ENCODE data around the gene KCNQ1. TPM values are rescaled to one million over a fixed set of nuclear protein-coding genes. Genes with fewer than 3 reads are reported as not detected.

The KCNQ1 gene
- total and polyA plus RNA-seq, 2 donors (not counting 1 experiment from before 2014, with no cell fraction given) = 21.5 to 28.8 TPM

DNA sequence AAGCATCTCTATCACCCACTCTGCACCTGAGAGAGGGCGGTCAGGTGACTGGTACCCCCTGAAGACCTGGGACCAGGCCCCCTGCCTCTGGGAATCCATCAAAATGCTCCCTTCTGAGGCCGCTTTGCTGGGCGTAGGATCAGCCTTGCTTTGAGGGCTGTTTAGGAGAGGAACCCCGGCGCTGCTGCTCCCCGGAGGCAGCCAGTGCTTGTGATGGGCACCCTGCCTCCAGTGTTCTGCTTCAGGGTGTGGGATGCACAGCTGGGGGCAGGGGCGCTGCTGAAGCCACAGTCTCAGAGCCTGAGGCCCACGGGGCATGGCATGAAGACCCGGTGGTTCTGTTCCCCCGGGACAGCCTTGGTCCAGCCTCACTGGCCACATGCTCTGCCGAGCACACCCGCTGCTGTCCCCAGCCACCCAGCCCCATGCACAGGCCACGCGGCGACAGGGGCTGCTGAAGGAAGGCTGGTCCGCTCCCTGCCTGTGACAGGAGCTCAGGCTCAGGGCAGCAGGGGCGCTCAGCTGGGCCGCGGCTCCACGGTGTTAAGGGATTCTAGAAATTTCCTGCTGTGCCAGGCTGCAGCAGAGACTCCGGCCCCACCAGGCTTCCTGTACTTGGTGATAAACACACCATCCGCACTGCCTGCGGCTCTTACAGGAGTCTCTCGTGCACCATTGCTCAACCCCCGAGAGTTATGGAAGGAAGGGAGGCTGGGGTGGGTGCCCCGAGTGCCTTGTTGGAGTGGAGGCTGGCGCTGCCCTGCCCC, 91.0 kb downstream of the KCNQ1 start:
- Mint-ChIP-seq H3K9me3 (ENCODE audit: insufficient read depth) (no peaks in the 10 kb centered on the region), H3K27ac (no peak overlapping the region), H3K4me1 (peaks cover 17% of the 10 kb centered on the region), H3K27me3 (no peaks in the 10 kb centered on the region), H3K4me3 (no peak overlapping the region)
- H3K9me3 ChIP-seq (ENCODE audit: control extremely low read depth in 1 of 3, control insufficient read depth in 2 of 3, insufficient read depth in 1 of 3, low read length in 2 of 3) = no peaks in the 10 kb centered on the region
- no peak overlapping the region for H2AFZ ChIP-seq (ENCODE audit: insufficient read depth, low read depth, low read length, poor library complexity, severe bottlenecking)
- ATAC-seq (ENCODE audit: low read depth) = no peak
- TF ChIP-seq EZH2 (IDR thresholded peaks at IDR 0.05; ENCODE audit: borderline replicate concordance, insufficient read depth, low read depth, low read length, poor library complexity, severe bottlenecking) = no peak
- TF ChIP-seq, protein P1, sequence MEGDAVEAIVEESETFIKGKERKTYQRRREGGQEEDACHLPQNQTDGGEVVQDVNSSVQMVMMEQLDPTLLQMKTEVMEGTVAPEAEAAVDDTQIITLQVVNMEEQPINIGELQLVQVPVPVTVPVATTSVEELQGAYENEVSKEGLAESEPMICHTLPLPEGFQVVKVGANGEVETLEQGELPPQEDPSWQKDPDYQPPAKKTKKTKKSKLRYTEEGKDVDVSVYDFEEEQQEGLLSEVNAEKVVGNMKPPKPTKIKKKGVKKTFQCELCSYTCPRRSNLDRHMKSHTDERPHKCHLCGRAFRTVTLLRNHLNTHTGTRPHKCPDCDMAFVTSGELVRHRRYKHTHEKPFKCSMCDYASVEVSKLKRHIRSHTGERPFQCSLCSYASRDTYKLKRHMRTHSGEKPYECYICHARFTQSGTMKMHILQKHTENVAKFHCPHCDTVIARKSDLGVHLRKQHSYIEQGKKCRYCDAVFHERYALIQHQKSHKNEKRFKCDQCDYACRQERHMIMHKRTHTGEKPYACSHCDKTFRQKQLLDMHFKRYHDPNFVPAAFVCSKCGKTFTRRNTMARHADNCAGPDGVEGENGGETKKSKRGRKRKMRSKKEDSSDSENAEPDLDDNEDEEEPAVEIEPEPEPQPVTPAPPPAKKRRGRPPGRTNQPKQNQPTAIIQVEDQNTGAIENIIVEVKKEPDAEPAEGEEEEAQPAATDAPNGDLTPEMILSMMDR (IDR thresholded peaks at IDR 0.05) = no peak
- intact Hi-C loops (cut with micrococcal nuclease) = no loop called here
- H3K27ac ChIP-seq (ENCODE audit: low read length in 2 of 2) = no peak overlapping the region
- WGBS (ENCODE audit: insufficient coverage) = 68% methylated on average over 27 of the region's 27 CpGs
- peaks cover 0 to under 1% of the 10 kb centered on the region in 2 experiments for H3K36me3 ChIP-seq (replicated peaks in 1 of 2; ENCODE audit: control extremely low read depth in 1 of 2, control insufficient read depth in 1 of 2, extremely low read depth in 1 of 2, insufficient read depth in 2 of 2, low read length in 1 of 2)
- no peak overlapping the region for H3K4me3 ChIP-seq (ENCODE audit: control extremely low read depth in 1 of 5, extremely low read depth in 1 of 5, insufficient read depth in 1 of 5, low read depth in 2 of 5, low read length in 4 of 5)
- peaks cover 19 to 21% of the 10 kb centered on the region in 2 donors for H3K4me1 ChIP-seq (ENCODE audit: control insufficient read depth in 2 of 2, insufficient read depth in 2 of 2, low read length in 2 of 2)
- peaks cover 0 to 14% (median 0%) of the 10 kb centered on the region in 4 experiments for H3K27me3 ChIP-seq (replicated peaks in 1 of 4; ENCODE audit: control extremely low read depth in 1 of 4, control insufficient read depth in 3 of 4, insufficient read depth in 4 of 4, low read length in 3 of 4)
- POLR2A ChIA-PET = no interaction called here
- H3K79me2 ChIP-seq (ENCODE audit: control insufficient read depth, insufficient read depth, low read length) = peaks cover 62% of the 10 kb centered on the region
- no peak overlapping the region for H3K4me2 ChIP-seq (replicated peaks; ENCODE audit: low read depth, low read length, poor library complexity, severe bottlenecking)
- DNase-seq = no peak
- no peak overlapping the region for H3K9ac ChIP-seq (ENCODE audit: low read length)
- CTCF ChIA-PET = interaction anchor here (7.6 to 12.8 kb wide), 2 partner anchors 112 to 353 kb away, joined by 217 to 595 read pairs; partner anchors contain the start of gene CDKN1C
- peaks cover 97% of the 10 kb centered on the region for H4K20me1 ChIP-seq (ENCODE audit: control insufficient read depth, insufficient read depth, low read length, poor library complexity, severe bottlenecking)

DNA sequence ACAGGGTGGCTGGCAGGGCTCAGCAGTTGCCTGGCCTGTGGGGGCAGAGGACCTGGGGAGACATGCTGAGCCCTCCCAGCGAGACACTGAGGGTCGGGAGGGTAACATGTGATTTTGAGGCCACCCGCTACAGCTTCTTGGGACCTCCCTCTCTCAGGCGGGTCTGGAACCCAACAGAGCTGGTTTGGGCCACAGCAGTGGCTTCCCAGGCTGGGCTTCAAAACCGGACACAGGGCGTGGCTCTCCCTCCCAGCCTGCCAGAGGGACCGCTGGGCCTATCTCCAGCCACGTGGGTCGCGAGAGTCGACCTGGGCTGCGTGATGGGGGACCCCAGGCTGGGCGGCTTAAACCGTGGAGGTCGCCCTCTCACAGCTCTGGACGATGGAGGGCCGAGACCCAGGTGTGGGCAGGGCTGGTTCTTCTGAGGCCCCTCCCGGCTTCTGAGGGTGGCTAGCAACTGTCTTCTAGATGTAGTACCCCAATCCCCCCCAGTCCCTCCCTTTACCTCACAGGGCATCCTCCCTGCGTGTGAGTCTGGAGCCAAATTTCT, 91.7 kb downstream of the KCNQ1 start:
- WGBS (ENCODE audit: insufficient coverage) = 93% methylated on average over 19 of the region's 19 CpGs
- H3K4me1 ChIP-seq (ENCODE audit: control insufficient read depth in 2 of 2, insufficient read depth in 2 of 2, low read length in 2 of 2) = peaks cover 19 to 21% of the 10 kb centered on the region in 2 donors
- Mint-ChIP-seq H3K4me1 (peaks cover 15% of the 10 kb centered on the region), H3K4me3 (no peak overlapping the region), H3K9me3 (ENCODE audit: insufficient read depth) (no peaks in the 10 kb centered on the region), H3K27ac (no peak overlapping the region), H3K27me3 (no peaks in the 10 kb centered on the region)
- TF ChIP-seq EZH2 (IDR thresholded peaks at IDR 0.05; ENCODE audit: borderline replicate concordance, insufficient read depth, low read depth, low read length, poor library complexity, severe bottlenecking) = no peak
- TF ChIP-seq, protein P1 (IDR thresholded peaks at IDR 0.05) = no peak
- ATAC-seq (ENCODE audit: low read depth) = no peak
- no peaks in the 10 kb centered on the region for H3K9me3 ChIP-seq (ENCODE audit: control extremely low read depth in 1 of 3, control insufficient read depth in 2 of 3, insufficient read depth in 1 of 3, low read length in 2 of 3)
- peaks cover 0 to 14% (median 0%) of the 10 kb centered on the region in 4 experiments for H3K27me3 ChIP-seq (replicated peaks in 1 of 4; ENCODE audit: control extremely low read depth in 1 of 4, control insufficient read depth in 3 of 4, insufficient read depth in 4 of 4, low read length in 3 of 4)
- no peak overlapping the region for H2AFZ ChIP-seq (ENCODE audit: insufficient read depth, low read depth, low read length, poor library complexity, severe bottlenecking)
- ChIA-PET POLR2A (no interaction called here), CTCF (interaction anchor here (7.6 to 12.8 kb wide), 2 partner anchors 113 to 353 kb away, joined by 217 to 595 read pairs; partner anchors contain the start of gene CDKN1C)
- intact Hi-C loops (cut with micrococcal nuclease) = no loop called here
- no peaks in the 10 kb centered on the region for H3K36me3 ChIP-seq (replicated peaks in 1 of 2; ENCODE audit: control extremely low read depth in 1 of 2, control insufficient read depth in 1 of 2, extremely low read depth in 1 of 2, insufficient read depth in 2 of 2, low read length in 1 of 2)
- H3K4me2 ChIP-seq (replicated peaks; ENCODE audit: low read depth, low read length, poor library complexity, severe bottlenecking) = no peak overlapping the region
- no peak overlapping the region for H3K27ac ChIP-seq (ENCODE audit: low read length in 2 of 2)
- H4K20me1 ChIP-seq (ENCODE audit: control insufficient read depth, insufficient read depth, low read length, poor library complexity, severe bottlenecking) = peaks cover 96% of the 10 kb centered on the region
- H3K9ac ChIP-seq (ENCODE audit: low read length) = no peak overlapping the region
- H3K79me2 ChIP-seq (ENCODE audit: control insufficient read depth, insufficient read depth, low read length) = peaks cover 62% of the 10 kb centered on the region
- H3K4me3 ChIP-seq (ENCODE audit: control extremely low read depth in 1 of 5, extremely low read depth in 1 of 5, insufficient read depth in 1 of 5, low read depth in 2 of 5, low read length in 4 of 5) = no peak overlapping the region
- no peak for DNase-seq

Data from B cell (primary cell).